Renal cortex interstitium (tissue), 11 donors: ENCODE measurements around the gene KLF12. TPM values are rescaled to one million over a fixed set of nuclear protein-coding genes. Genes with fewer than 3 reads are reported as not detected.

Experiments used
- DNase-seq, 11 donors: peaks; one replicate each; pipeline ENCODE4 v3.0.0-alpha.2; 2013; ENCODE audit warnings: low read depth in 9 of 11, low spot score in 4 of 11; ENCODE audit errors: extremely low read depth in 1 of 11
- polyA plus RNA-seq, 3 donors: library from polyadenylated mRNA; unstranded; fragments of 120-200 nt; gene quantifications; one replicate each; pipeline ENCODE4 v1.2.1, GENCODE V29; 2013; ENCODE audit not compliant: insufficient read length in 3 of 3

Gene KLF12
- polyA plus RNA-seq, 3 donors: 25.3 to 29.3 (median 27.6) TPM

DNA sequence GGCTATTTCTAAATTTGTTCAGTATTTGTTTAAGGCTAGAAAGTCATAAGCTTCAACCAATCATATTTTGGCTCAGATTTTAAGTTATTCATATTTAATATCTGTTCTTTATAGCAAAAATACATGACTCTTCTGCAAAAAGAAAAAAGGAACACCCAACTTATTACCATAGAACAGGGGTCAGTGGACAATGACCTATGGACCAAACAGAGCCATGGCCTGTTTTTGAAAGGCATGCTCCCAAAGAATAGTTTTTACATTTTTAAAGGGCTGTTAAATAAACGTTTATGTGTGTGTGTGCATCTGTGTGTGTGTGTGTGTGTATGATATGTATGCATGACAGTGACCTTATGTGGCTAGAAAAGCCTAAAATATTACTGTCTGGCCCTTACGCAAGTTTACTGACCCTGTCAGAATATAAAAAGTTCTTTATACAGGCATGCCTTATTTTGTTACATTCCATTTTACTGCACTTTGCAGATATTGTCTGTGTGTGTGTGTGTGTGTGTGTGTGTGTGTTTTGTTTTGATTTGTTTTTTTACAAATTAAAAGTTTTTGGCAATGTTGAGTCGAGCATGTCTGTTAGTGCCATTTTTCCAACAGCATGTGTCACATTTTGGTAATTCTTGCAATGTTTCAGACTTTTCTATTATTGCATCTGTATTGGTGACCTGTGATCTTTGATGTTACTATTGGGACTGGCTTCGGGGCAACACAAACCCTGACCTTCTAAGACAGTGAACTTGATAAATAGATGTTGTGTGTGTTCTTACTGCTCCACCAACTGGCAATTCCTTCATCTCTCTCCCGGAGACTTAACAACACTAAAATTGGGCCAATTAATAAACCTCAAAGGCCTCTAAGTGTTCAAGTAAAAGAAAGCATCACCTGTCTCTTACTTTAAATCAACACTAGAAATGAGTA, 22.0 kb downstream of the KLF12 start:
- DNase-seq: no peak

- DNase-seq: no peak
These were observed 22.8 kb downstream of the KLF12 start for GRCh38 chr13:74111399-74111798.

- DNase-seq: no peak
These were observed 24.2 kb downstream of the KLF12 start for GRCh38 chr13:74110053-74110452.

DNA sequence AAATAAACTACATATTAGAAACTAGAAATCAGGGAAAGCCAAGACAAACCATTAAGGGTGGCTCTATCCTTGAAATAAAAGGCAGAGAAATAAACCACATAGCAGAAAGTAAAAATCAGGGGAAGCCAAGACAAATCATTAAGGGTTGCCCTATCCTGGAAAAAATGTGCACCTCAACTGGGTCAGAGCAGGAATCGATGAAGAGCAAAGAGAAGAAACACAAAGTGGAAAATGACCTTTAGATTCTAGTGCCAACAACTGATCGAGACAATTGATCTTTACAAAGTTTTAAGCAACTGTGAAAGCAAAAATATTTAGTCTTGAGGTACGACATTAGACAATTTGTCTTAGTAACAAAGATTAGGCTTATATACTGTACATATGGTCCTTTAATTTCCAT, 26.6 kb downstream of the KLF12 start:
- no peak for DNase-seq

DNA sequence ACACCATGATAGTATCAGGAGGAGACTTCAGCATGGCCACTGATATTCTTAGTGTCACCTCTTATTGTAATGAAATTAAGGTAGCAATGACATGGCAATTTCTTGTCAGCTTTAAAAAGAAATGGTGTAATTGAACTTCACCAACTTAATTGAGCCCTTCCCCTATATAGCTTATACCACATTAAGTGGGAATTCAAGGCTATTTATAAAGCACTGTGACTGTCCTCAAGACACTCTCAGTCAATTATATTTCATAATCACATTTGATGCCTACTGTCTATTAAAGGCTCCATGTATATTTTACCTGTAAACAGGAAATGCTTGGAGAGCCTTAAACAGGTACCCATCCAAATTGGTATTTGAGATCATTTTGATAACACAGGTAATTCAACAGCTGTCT, 28.3 kb downstream of the KLF12 start:
- no peak for DNase-seq

GRCh38 chr13:74104661-74105275, 29.4 kb downstream of the KLF12 start:
- DNase-seq: no peak

- no peak for DNase-seq
These were observed 30.1 kb downstream of the KLF12 start for GRCh38 chr13:74103970-74104555.

DNA sequence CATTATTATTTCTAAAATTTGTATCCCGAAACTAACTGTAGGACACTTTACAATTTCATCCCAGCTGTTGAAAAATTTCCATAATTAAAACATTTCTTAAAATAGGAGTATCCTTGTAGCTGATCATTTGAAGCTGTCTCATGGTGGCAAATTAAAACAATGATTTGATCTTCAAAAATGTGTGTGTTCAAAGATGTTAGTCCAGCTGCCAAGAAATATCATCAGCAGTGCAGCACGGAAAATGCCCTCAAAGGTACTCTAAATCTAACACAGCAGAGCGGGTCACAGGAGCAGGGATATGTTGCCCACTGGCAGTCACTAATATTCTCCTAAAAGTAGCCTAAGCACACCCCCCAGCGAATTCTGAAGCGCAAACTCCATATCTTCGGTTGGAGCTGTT, 31.0 kb downstream of the KLF12 start:
- DNase-seq: no peak

- DNase-seq: no peak
These were observed 31.5 kb downstream of the KLF12 start for GRCh38 chr13:74102691-74103090.

GRCh38 chr13:74101436-74101835, 32.8 kb downstream of the KLF12 start:
- no peak for DNase-seq

DNA sequence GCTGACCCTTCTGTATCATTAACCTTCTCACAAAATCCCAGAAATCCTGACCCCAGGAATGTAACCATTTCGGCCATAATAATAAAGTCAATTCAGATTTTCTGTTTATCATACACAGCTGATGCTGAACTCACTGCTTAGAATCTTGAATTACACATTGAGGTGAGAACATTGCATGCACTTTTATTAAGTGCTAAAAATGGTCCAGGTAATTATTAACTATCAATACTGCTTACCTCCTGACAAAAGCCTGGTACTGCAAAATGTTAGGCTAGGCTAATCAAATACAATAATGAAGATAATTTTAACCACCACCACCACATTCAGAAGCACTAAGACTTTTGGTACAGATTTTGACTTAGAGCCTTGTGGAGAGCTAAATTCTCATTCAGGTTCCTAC, 36.1 kb downstream of the KLF12 start:
- DNase-seq: no peak

- DNase-seq: no peak
These were observed 37.1 kb downstream of the KLF12 start for GRCh38 chr13:74097116-74097515.

DNA sequence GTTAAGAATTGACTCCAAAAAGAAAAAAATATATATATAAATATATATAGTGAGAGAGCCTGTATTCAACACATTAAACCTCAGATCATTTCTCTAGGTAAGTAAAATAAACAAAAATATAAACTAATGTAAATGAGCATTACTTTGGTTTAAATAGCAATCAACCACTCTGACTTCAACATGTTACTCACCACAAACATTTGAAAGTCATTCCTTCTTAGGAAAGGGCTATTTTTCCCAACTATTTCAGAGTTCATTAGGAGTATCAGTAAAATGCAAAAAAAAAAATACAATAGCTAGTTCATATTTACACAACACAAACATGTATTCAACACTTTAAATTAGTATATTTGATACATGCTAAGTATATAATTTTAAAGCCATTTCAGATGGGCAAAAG, 40.5 kb downstream of the KLF12 start:
- DNase-seq: no peak

- no peak for DNase-seq
These were observed 41.5 kb downstream of the KLF12 start for GRCh38 chr13:74092711-74093110.

GRCh38 chr13:74090869-74091605, 43.2 kb downstream of the KLF12 start:
- DNase-seq: no peak

GRCh38 chr13:74090397-74090796, 43.8 kb downstream of the KLF12 start:
- DNase-seq: no peak

- no peak for DNase-seq
These were observed 46.8 kb downstream of the KLF12 start for GRCh38 chr13:74087357-74087756.
